CD14-positive monocyte (primary cell): ENCODE data around the gene OR6X1. TPM values are rescaled to one million over a fixed set of nuclear protein-coding genes. Genes with fewer than 3 reads are reported as not detected.

Experiments
- DNase-seq, 3 donors: peaks; one replicate each; pipeline ENCODE4 v3.0.0-alpha.2; 2011 to 2022
- H2AFZ ChIP-seq: 2 replicates; pipeline ENCODE4 v1.6.0; 2012; ENCODE audit warnings: mild to moderate bottlenecking, low read depth, low read length, inconsistent platforms; ENCODE audit not compliant: insufficient read depth, poor library complexity, severe bottlenecking
- H3K27ac ChIP-seq, 2 donors: 1 replicate in 1 of 2; 2 replicates in 1 of 2; pipeline ENCODE4 v1.5.1; 2012 to 2013; ENCODE audit warnings: low read length in 2 of 2, control low read depth in 1 of 2, inconsistent platforms in 1 of 2, low read depth in 1 of 2, mild to moderate bottlenecking in 1 of 2
- H3K27me3 ChIP-seq, 2 donors: one replicate each; pipeline versions ENCODE4 v1.6.0 to v1.6.1; 2011 to 2013; ENCODE audit warnings: low read length in 2 of 2; ENCODE audit not compliant: control insufficient read depth in 2 of 2, insufficient read depth in 2 of 2
- H3K36me3 ChIP-seq, 2 donors: replicated peaks in 1 of 2; 1 replicate in 1 of 2; 2 replicates in 1 of 2; pipeline versions ENCODE4 v1.5.1 to v1.6.1; 2012 to 2013; ENCODE audit warnings: low read length in 2 of 2, control low read depth in 1 of 2, inconsistent platforms in 1 of 2, mild to moderate bottlenecking in 1 of 2; ENCODE audit not compliant: insufficient read depth in 2 of 2, control insufficient read depth in 1 of 2
- H3K4me1 ChIP-seq, 2 donors: 1 replicate in 1 of 2; 2 replicates in 1 of 2; pipeline versions ENCODE4 v1.5.1 to v1.6.1; 2012 to 2013; ENCODE audit warnings: low read length in 2 of 2, control low read depth in 1 of 2, inconsistent platforms in 1 of 2, mild to moderate bottlenecking in 1 of 2, moderate library complexity in 1 of 2; ENCODE audit not compliant: insufficient read depth in 2 of 2, control insufficient read depth in 1 of 2
- H3K4me2 ChIP-seq: replicated peaks from 2 replicates; pipeline ENCODE3; 2012; ENCODE audit warnings: low read length, moderate library complexity, mild to moderate bottlenecking; ENCODE audit not compliant: poor library complexity, severe bottlenecking; ENCODE audit errors: extremely low read depth
- H3K4me3 ChIP-seq, 3 experiments: fragments of 200-600 bp in 1 of 3; sonication (generic) in 1 of 3; replicated peaks in 1 of 3; 1 replicate in 2 of 3; 2 replicates in 1 of 3; pipeline ENCODE4 v1.5.1; 2011 to 2013; ENCODE audit warnings: low read length in 3 of 3, mild to moderate bottlenecking in 3 of 3, control low read depth in 2 of 3, low read depth in 2 of 3, inconsistent platforms in 1 of 3, moderate library complexity in 1 of 3
- H3K79me2 ChIP-seq: 2 replicates; pipeline ENCODE4 v1.6.0; 2012; ENCODE audit warnings: mild to moderate bottlenecking, control low read depth, inconsistent platforms, low read length, moderate library complexity; ENCODE audit not compliant: insufficient read depth
- H3K9ac ChIP-seq: 2 replicates; pipeline ENCODE4 v1.6.0; 2017; ENCODE audit warnings: low read length, mild to moderate bottlenecking; ENCODE audit not compliant: insufficient read depth, poor library complexity, severe bottlenecking
- H3K9me3 ChIP-seq, 2 donors: replicated peaks in 1 of 2; 1 replicate in 1 of 2; 2 replicates in 1 of 2; pipeline versions ENCODE4 v1.5.1 to v1.6.1; 2012 to 2013; ENCODE audit warnings: low read length in 2 of 2, control low read depth in 1 of 2; ENCODE audit not compliant: control insufficient read depth in 1 of 2, insufficient read depth in 1 of 2
- H4K20me1 ChIP-seq: 2 replicates; pipeline ENCODE4 v1.6.0; 2012; ENCODE audit warnings: mild to moderate bottlenecking, low read length, control low read depth, moderate library complexity; ENCODE audit not compliant: insufficient read depth
- H3K27ac Mint-ChIP-seq, 7 donors: one replicate each; pipeline ENCODE4 v1.8.0; 2020; ENCODE audit warnings: mild to moderate bottlenecking in 7 of 7, mixed read lengths in 7 of 7, moderate library complexity in 6 of 7, inconsistent platforms in 2 of 7
- H3K27me3 Mint-ChIP-seq, 3 donors: one replicate each; pipeline ENCODE4 v1.8.0; 2021 to 2022; ENCODE audit warnings: low read depth in 3 of 3, mild to moderate bottlenecking in 3 of 3, mixed read lengths in 3 of 3, moderate library complexity in 3 of 3, inconsistent platforms in 1 of 3
- H3K36me3 Mint-ChIP-seq, 2 donors: one replicate each; pipeline ENCODE4 v1.8.0; 2020; ENCODE audit warnings: mixed read lengths in 2 of 2, inconsistent platforms in 1 of 2, mild to moderate bottlenecking in 1 of 2
- H3K4me1 Mint-ChIP-seq: one replicate; pipeline ENCODE4 v1.8.0; 2020; ENCODE audit warnings: mild to moderate bottlenecking, mixed read lengths
- H3K4me3 Mint-ChIP-seq, 2 donors: one replicate each; pipeline ENCODE4 v1.8.0; 2020; ENCODE audit warnings: mild to moderate bottlenecking in 2 of 2, mixed read lengths in 2 of 2, moderate library complexity in 1 of 2
- H3K9me3 Mint-ChIP-seq, 7 donors: one replicate each; pipeline ENCODE4 v1.8.0; 2020 to 2022; ENCODE audit warnings: mixed read lengths in 7 of 7, mild to moderate bottlenecking in 6 of 7, moderate library complexity in 6 of 7, inconsistent platforms in 2 of 7
- CTCF ChIP-seq: fragments of 200-600 bp; IDR thresholded peaks from one replicate; pipeline ENCODE4 v1.8.0; 2022; ENCODE audit warnings: antibody characterized with exemption, mild to moderate bottlenecking
- WGBS: methylation state at CpG from one replicate; pipeline ENCODE4 v1.1.5; 2013; ENCODE audit warnings: missing lambda C conversion rate; ENCODE audit not compliant: insufficient coverage; 5-methylcytosine and 5-hydroxymethylcytosine counted together
- intact Hi-C, 2 donors: fragments of 100-400 bp; cut with micrococcal nuclease; formaldehyde crosslinking; loops; one replicate each; pipeline versions ENCODE4 v1.15.0 to v1.15.1; 2023
- polyA plus RNA-seq, 3 donors: library from polyadenylated mRNA; depleted of rRNA in 1 of 3; unstranded in 2 of 3; stranded (reverse) in 1 of 3; fragments of 300-500 nt in 2 of 3; fragments of >200 nt in 1 of 3; fragmentation: Illumina TruSeq in 2 of 3; gene quantifications; 1 replicate in 2 of 3; 2 replicates in 1 of 3; pipeline ENCODE4 v1.2.3, GENCODE V29; 2012 to 2021

OR6X1 gene
- polyA plus RNA-seq, 3 donors = not detected

GRCh38 chr11:123762422-123762821 is 8.1 kb upstream of the OR6X1 start:
- Histone ChIP-seq H3K4me1 (no peaks in the 10 kb centered on the region), H3K9me3 (peaks cover 7 to 17% of the 10 kb centered on the region in 2 donors), H3K9ac (no peak overlapping the region), H3K79me2 (no peaks in the 10 kb centered on the region), H3K4me3 (no peak overlapping the region), H3K27ac (no peak overlapping the region), H3K36me3 (no peaks in the 10 kb centered on the region), H3K27me3 (no peaks in the 10 kb centered on the region), H3K4me2 (no peak overlapping the region), H2AFZ (no peak overlapping the region), H4K20me1 (no peaks in the 10 kb centered on the region)
- H3K9me3 Mint-ChIP-seq = peaks cover 7 to 16% (median 10%) of the 10 kb centered on the region in 7 donors
- H3K27ac Mint-ChIP-seq = no peak overlapping the region
- peaks cover 0 to 9% (median 2%) of the 10 kb centered on the region in 3 donors for H3K27me3 Mint-ChIP-seq
- no peak overlapping the region for H3K4me3 Mint-ChIP-seq
- TF ChIP-seq CTCF = no peak
- no peaks in the 10 kb centered on the region for H3K36me3 Mint-ChIP-seq
- no peak for DNase-seq
- intact Hi-C loops = no loop called here
- no peaks in the 10 kb centered on the region for H3K4me1 Mint-ChIP-seq

GRCh38 chr11:123760894-123761293 is 6.6 kb upstream of the OR6X1 start:
- Mint-ChIP-seq H3K27ac (no peak overlapping the region), H3K4me3 (no peak overlapping the region), H3K27me3 (peaks cover 0 to 9% (median 2%) of the 10 kb centered on the region in 3 donors), H3K4me1 (no peaks in the 10 kb centered on the region), H3K36me3 (no peaks in the 10 kb centered on the region), H3K9me3 (peaks cover 7 to 16% (median 10%) of the 10 kb centered on the region in 7 donors)
- WGBS = no CpG with 5 or more reads among the region's 1 CpG
- no peaks in the 10 kb centered on the region for H3K4me1 ChIP-seq
- no peak for DNase-seq
- H3K4me2 ChIP-seq = no peak overlapping the region
- no peaks in the 10 kb centered on the region for H3K79me2 ChIP-seq
- H3K9ac ChIP-seq = no peak overlapping the region
- H3K27ac ChIP-seq = no peak overlapping the region
- no peak overlapping the region for H3K4me3 ChIP-seq
- H4K20me1 ChIP-seq = no peaks in the 10 kb centered on the region
- intact Hi-C loops = no loop called here
- H2AFZ ChIP-seq = no peak overlapping the region
- no peaks in the 10 kb centered on the region for H3K27me3 ChIP-seq
- H3K9me3 ChIP-seq = peaks cover 7 to 17% of the 10 kb centered on the region in 2 donors
- no peaks in the 10 kb centered on the region for H3K36me3 ChIP-seq
- TF ChIP-seq CTCF = no peak
